GM19455 (cell line): Measurements from ENCODE around the gene EDARADD.
"Not testable (repeated sequence)": the region's sequence is repeated elsewhere in the genome, so short reads cannot be mapped to it uniquely, and the experiment has no call there.

Source experiments
- ATAC-seq: cut with Tn5 transposase; IDR thresholded peaks from one replicate; pipeline ENCODE4 v1.9.1; 2021; ENCODE audit not compliant: unreplicated experiment

EDARADD gene

DNA sequence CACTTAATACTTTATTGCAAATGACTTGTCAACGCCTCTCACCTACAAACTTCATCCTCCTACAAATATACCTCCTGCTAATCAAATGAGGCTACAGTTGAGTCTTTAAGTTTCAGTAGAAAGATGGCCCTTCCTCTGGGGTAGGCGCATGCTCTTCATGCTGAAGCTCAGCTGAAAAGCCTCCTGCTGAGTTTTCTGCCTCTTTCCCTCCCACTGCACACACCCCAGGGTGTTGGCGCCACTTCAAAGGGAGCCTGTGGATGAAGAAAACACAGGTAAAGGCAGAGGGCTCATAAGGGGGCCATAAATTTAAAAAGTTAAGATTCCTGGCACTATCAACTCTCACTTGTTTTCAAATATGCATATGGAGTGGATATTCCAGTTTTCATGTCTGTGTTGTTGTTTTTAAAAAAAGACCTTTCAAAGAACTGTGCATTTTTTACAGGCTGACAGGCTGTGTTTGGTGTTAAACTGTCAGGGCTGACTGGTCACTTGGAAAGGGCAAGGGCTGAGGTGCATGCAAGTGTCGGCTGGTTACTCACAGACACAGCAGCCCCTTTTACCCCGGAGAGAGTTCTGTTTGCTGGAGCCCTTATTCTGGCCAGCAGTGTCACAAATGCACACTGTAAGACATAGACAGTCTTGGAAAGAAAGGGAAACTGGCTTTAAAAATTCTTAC, 86.8 kb downstream of the EDARADD start:
- no peak for ATAC-seq

DNA sequence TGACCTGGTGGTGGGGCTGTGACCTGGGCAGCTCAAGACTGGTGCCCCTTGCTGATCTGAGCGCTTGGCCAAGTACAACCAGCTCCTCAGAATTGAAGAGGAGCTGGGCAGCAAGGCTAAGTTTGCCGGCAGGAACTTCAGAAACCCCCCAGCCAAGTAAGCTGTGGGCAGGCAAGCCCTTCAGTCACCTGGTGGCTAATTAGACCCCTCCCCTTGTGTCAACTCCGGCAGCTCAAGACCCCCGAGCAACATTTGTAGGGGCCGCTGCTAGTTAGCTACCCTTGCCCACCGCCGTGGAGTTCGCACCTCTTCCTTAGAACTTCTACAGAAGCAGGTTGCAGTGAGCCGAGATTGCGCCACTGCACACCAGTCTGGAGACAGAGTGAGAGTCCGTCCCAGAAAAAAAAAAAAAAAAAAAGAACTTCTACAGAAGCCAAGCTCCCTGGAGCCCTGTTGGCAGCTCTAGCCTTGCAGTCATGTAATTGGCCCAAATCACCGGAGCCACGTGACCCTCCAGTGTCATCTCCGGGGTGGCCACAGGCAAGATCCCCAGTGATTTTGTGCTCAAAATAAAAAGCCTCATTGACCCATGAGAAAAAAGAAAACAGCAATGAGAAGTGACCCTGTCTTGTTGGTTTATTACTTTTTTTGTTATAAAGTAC, 90.4 kb downstream of the EDARADD start:
- ATAC-seq = no peak

DNA sequence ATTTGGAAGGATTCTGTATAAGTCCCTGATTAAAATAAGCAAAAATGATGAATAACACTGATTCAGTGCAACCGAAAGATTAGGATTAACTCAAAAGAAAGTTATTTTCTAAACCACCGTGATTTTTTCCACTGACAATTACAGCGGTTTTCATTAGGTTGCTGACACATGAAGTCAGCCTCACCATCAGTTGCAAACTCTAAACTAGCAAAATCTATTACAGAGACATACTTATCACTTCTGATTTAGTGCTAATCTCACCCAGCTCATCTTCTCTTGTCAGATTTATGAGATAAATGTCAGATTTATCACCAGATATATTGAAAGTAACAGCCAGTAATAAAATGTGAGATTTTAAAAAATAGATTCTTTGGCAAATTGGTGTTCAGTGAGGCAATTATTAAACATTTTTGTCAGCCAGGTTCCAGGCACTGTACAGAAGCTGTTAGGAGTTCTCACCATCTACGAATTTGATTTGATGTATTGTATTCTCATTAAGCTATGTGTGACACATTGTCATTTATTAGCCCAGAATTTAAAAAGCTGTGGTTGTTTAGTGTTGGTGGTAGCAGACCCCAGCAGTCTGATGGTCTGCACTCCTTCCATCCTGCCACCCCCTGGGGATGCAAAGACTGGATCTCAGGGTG, 92.4 kb downstream of the EDARADD start:
- no peak for ATAC-seq

DNA sequence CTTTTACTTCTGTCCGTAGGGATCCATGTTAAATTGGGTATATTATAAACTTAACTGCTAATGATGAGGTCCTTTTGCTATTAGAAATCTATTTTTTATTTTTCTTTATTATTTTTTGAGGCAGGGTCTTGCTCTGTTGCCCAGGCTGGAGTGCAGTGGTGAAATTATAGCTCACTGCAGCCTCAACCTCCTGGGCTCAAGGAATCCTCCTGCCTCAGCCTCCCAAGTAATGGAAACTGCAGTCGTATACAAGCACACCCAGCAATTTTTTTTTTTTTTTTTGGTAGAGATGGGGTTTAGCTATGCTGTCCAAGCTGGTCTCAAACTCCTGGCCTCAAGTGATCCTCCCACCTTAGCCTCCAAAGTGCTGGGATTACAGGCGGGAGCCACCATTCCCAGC, 95.1 kb downstream of the EDARADD start:
- ATAC-seq = not testable (repeated sequence)

DNA sequence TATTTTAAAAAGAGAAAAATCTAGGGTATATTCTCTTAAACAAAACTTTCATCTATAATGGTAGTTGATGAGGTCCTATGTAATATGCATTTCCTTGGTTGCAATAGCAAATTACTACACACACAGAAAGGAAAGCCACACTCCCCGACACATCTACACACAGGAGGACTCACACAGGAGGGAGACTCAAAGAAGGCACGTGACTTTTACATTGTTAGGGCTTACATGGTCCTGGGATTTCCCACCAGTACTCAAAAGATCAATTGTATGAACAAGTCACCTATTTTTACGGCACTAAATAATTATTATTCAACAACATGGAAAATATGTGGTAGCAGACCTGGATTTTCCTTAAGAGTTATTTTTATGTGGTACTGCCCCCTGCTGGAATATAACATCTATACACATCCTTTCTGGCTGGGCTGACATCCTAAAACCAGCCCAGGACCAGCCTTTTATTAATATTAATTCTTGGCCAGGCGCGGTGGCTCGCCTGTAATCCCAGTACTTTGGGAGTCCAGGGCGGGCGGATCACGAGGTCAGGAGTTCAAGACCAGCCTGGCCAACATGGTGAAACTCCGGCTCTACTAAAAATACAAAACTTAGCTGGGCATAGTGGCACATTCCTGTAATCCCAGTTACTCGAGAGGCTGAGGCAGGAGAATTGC, 95.8 kb downstream of the EDARADD start:
- no peak for ATAC-seq

DNA sequence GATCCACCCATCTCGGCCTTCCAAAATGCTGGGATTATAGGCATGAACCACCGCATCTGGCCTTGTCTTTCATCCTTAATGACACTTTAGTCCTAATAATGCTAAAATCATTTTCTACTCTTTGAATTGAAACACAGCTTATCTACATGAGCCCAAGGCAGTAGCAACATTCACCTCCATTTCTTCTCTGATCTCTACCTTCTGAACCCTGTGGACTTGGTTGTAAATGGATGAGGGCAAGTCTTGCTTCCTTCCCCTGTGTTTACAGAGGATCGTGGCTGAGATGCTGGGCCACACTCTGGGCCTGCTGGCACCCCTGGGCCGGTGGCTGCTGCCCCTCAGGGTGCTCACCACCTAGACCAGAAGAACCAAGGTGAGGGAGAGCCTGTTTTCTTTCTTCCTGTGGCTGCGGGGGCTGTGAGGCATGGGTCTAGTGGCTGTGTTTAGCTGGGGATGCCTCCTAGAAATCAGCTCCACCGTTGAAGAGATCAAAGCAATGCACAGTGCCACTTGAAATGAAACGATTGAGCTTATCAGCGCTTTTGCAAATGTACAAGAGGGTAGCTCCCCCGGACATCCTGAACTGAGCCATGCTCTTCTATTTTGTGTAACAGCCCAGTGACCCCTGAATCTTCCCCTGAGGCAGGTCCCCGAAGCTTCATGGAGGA, 97.5 kb downstream of the EDARADD start:
- ATAC-seq = no peak

DNA sequence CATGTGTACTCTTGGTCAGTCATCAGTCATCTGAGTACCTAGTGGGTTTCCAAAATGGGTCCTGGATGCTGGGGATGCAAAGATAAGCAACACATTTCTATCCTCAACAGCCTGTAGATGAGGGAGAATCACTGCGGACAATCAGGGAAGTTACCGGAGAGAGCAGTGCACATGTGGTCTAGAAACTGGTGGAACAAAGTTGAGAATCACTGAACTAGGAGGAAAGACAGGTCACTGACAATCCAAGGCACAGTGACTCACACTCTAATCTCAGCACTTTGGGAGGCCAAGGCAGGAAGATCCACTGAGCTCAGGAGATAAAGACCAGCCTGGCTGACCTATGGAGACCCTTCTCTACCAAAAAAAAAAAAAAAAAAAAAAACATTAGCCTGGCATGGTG, 98.3 kb downstream of the EDARADD start:
- ATAC-seq = no peak

DNA sequence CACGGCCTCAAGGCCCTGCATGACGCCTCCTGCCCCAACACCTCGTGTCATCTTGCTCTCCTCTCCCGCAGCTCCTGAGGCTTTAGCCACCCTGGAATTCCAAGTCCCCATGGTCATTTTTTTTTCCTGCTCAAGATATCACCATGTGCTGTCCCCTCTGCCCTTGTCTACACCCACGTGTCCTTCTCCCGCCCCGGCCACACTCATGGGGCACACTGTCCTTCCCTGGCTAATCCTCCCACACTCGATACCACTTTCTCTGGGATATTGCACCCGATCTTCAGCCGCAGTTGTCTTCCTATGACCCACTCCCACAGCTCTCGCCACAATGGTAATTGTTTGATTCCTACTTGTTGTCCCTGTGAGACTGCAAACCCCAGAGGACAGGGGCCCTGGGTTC, 100.0 kb downstream of the EDARADD start:
- ATAC-seq = no peak

DNA sequence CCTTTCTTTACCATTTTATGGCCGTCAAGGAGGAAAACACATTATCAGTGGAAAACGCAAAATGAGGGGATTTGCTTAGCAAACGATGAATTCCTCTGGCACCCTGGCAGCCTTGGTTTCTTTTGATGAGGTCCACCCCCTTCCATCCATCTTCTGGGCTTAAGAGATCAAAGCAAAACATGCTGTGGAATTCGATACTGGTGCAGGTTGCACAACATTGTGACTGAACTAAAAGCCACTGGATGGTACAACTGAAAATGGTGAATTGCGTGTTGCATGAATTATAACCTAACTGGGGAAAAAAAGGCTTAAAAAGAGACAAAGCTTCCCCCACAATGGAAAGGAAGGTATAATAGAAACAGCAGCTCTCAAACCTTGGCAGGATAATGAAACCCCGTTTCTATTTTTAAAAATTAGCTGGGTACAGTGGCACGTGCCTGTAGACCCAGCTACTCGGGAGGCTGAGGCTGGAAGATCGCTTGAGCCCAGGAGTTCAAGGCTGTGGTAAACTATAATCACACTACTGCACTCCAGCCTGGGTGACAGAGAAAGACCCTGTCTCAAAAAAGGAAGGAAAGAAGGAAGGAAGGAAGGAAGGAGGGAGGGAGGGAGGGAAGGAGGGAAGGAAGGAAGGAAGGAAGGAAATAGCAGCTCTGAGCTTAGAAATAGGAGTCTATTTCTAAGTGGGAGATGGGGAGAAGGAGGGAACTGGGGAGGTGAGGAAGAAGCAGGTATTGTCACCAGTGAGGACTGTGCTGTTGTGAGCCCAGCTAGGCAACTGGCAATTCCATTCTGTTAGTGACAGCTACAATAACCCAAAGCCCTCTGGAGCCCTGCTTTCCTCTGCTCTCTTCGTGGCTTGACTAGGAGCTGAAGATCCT, 100.7 kb downstream of the EDARADD start:
- no peak for ATAC-seq

DNA sequence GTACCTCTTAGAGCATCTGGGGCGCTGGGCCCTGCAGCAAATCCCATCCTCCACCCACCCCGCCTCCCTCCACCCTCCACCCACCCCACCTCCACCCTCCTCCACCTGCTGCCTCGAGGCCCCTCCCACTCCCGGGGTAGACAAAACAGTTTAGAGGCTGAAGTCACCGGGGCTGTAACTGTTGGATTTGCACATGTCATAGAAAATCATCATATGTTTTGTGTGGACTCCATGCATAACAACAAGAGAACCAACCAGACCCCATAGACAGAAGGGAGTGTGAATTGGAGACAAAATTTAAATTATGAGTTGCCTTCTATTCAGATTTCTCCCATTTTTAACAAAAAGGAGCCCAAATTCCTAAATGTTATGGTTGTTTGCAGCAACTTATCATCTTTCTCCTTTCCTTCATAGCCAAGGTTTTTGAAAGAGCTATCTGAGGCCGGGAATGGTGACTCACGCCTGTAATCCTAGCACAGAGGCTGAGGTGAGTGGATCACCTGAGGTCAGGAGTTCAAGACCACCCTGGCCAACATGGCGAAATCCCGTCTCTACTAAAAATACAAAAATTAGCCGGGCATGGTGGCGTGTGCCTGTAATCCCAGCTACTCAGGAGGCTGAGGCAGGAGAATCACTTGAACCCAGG, 101.5 kb downstream of the EDARADD start:
- ATAC-seq = no peak

DNA sequence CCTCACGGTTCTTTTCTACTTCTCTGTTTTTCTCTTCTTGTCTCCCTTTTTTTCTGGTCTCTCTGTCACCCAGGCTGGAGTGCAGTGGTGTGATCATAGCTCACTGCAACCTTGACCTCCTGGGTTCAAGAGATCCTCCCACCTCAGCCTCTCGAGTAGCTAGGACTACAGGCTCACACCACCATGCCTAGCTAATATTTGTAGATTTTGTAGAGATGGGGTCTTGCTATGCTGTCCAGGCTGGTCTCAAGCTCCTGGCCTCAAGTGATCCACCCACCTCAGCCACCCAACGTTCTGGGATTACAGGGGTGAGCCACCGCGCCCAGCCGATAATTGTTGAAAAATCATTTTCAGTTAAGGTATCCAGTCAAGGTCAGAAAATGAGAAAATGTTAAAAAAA, 103.8 kb downstream of the EDARADD start:
- ATAC-seq = no peak

DNA sequence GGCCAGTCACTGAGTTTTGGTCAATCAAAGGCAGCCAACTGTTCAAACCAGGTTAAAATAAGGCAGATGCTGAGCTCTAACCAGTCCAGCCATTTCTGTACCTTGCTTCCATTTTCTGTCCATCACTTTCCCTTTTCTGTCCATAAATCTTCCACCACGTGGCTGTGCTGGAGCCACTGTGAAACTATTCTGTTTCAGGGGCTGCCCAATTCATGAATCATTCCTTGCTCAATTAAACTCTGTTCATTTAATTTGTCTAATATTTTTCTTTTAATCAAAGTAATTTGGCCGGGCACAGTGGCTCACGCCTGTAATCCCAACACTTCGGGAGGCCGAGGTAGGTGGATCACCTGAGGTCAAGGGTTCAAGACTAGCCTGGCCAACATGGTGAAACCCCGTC, 107.0 kb downstream of the EDARADD start:
- no peak for ATAC-seq

DNA sequence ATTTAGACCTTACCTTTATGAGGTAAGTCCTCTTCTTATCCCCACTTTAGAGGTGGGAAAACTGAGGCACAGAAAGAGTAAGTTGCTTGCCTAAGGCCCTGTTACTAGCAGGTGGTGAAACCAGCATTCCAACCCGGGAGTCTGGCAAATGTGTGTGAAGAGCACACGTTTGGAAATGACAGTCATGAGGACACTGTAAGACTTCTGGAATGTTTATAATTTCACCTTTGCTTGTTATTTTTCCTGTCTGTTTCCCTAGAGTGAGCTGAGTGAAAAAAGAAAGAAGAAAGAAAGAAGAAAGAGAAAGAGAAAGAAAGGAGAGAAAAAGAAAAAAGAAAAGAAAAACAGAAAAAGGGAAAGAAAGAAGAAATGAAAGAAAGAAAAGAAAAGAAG, 108.5 kb downstream of the EDARADD start:
- no peak for ATAC-seq

DNA sequence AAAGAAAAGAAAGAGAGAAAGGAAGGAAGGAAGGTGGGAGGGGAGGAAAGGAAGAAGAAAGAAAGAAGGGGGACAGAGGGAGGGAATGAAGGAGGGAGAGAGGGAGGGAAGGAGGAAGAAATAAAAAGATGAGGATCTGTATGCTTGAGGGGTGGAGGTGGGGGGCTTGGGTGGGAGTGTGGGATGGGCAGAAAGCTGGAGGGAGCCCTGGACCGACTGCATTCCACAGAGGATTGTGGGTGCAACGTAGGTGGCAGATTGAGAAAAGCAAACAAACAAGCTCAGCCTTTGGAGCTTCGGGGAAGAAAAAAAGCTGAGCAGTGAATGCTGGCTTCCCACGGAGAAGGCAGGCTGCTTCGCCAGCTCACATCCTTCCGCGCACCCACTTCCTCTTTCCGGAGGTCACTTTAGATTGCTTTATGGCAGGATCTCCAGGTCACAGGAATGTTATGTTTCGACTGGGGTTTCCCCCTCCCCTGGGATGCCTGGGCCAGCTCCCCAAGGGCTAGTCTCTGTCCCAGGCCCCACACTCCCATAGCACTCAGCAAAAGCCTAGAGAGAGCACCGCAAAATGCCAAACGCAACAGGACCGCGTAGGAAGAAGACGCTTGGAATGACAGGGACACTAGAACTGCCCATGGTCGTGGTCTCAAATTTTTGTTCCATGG, 109.0 kb downstream of the EDARADD start:
- no peak for ATAC-seq

DNA sequence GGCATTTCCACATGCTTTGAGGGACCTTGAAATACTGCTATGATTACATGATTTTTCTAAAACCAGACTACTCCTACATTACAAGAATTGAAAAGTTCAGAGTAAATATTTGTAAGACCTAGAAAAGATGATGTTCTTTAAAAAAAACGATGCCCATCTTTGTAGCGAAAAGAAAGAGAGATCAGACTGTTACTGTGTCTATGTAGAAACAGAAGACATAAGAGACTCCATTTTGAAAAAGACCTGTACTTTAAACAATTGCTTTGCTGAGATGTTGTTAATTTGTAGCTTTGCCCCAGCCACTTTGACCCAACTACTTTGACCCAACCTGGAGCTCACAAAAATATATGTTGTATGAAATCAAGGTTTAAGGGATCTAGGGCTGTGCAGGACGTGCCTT, 110.3 kb downstream of the EDARADD start:
- not testable (repeated sequence) for ATAC-seq

DNA sequence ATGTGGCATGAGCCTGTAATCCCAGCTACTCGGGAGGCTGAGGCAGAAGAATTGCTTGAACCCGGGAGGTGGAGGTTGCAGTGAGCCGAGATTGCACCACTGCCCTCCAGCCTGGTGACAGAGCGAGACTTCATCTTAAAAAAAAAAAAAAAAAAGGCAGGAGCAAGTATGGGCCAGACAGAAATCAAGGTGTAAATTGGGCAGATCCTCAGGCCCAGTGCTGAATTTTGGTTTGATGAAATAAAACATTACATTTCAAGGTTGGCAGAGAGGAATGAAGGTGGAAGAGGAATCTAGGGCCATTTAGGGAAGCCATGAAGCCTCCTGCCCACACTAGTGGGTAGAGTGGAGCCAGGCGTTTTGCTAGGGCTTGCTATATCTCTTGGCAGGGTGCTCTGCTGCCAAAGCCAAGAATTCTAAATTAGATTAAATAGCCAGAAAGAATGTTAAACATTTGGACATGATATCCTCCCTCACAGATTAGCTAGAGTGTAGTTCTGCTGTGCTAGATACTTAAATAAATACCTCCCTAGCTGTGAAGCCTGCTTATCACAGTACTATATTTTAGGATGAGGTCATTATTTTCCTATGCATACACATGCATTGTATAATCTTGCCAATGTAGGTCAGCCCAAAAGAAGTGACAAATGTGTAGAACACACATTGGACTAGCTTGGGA, 113.1 kb downstream of the EDARADD start:
- ATAC-seq = no peak

DNA sequence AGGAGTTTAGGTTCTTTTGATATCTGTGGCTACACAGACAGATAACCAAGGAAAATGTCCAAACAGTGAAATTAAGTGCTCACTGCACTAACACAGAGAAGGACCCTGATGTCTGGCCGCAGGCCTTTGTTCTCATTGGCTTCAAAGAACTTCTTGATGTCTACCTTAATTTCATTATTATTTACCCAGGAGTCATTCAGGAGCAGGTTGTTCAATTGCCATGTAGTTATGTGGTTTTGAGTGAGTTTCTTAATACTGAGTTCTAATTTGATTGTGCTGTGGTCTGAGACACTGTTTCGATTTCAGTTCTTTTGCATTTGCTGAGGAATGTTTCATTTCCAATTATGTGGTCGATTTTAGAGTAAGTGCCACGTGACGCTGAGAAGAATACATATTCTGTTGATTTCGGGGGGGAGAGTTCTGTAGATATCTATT, 114.5 kb downstream of the EDARADD start:
- no peak for ATAC-seq

DNA sequence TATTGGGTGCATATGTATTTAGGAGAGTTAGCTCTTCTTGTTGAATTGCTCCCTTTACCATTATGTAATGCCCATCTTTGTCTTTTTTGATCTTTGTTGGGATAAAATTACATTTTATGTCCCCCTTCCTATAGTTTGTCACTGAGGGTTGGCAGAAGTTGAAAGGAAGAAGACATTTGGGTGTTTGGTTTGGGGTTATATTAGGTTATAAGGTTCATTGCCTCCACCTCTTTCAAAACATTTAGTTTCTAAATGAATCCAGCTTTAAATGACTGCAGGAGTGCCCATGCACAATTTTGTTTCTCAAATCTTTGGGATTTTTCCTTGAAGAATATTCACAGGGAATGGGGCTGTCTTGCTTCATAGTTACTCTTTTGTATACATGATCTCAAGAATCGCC, 115.1 kb downstream of the EDARADD start:
- no peak for ATAC-seq
